GM23248 (cell line): Measurements from ENCODE around the gene HSPG2.

Experiments used
- EZH2 ChIP-seq: fragments of 200-600 bp; sonication (generic); IDR thresholded peaks from 2 replicates; pipeline ENCODE4 v1.6.1; 2018; ENCODE audit warnings: antibody characterized with exemption, mild to moderate bottlenecking; ENCODE audit not compliant: insufficient read depth, poor library complexity, severe bottlenecking
- EZH2phosphoT487 ChIP-seq: fragments of 200-600 bp; sonication (generic); IDR thresholded peaks from 2 replicates; pipeline ENCODE4 v1.6.1; 2018; ENCODE audit warnings: antibody characterized with exemption, moderate library complexity, mild to moderate bottlenecking, low read depth; ENCODE audit not compliant: insufficient read depth

GRCh38 chr1:21855257-21856096, 81.6 kb downstream of the HSPG2 start:
- TF ChIP-seq EZH2phosphoT487 (no peak), EZH2 (no peak)
